C1 segment of cervical spinal cord (tissue), 14 donors: Measurements from ENCODE around the gene FIZ1.
A peak's percentile ranks its signal among the peaks of the same experiment; 100 is the strongest.
"Not testable (repeated sequence)": the region's sequence is repeated elsewhere in the genome, so short reads cannot be mapped to it uniquely, and the experiment has no call there.

ENCODE experiments used
- DNase-seq, 14 donors: peaks; one replicate each; lab custom pipeline; 2025; lab: John Stamatoyannopoulos, UW

FIZ1 gene

GRCh38 chr19:55578761-55579747 lies 20.3 kb downstream of the FIZ1 start:
- no peak for DNase-seq

DNA sequence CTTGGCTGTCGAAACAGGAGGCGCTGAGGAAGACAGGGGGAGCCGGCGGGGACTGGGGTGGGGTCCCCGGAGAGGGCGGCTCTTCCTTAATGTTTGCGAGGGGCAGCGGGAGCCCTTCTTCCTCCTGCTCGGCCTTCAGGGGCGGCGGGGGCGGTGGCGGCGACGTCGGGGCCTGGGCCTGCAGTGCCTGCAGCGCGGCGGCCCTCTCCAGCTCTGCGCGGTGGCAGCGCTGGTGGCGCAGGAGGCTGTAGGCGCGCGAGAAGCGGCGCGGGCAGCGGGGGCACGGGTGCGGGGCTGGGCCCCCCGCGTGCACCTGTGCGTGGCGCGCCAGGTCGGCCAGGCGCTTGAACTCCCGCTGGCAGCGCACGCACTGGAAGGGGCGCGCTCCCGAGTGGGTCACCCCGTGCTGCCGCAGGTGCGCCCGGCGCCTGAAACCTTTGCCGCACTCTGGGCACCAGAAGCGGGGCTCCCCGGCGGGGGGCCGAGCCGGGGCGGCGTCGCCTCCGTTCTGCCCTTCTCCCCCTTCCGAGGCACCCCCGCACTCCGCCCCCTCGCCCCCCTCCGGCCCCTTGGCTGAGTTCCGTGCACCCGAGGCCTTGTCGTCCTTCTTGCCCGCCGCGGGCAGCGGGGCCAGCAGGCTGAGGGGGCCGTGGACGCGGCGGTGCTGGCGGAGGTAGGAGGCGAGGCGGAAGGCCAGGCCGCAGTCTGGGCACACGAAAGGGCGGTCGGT lies 21.1 kb downstream of the FIZ1 start:
- DNase-seq, result no peak

DNA sequence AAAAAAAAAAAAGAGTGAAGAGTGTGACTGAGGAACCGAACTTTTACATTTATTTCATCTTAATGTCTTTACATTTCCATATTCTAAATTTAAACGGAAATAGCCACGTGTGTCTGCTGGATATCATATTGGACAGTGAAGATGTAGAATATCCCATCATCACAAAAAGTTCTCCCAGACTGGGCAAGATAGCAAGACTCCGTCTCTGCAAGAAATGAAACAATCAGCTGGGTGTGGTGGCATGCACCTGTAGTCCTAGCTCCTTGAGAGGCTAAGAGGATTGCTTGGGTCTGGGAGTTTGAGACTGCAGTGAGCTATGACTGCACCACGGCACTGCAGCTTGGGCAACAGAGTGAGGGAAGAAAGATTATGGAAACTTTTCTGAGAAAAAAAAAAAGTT lies 22.6 kb downstream of the FIZ1 start:
- no peak for DNase-seq

DNA sequence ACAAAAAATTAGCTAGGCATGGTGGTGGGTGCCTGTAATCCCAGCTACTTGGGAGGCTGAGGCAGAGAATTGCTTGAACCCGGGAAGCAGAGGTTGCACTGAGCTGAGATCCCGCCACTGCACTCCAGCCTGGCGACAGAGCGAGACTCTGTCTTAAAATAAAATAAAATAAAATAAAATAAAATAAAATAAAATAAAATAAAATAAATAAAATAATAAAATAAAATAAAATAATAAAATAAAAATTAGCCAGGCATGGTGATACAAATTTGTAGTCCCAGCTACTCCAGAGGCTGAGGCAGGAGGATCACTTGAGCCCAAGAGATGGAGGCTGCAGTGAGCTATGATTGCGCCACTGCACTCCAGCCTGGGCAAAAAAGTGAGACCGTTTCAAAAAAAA lies 25.4 kb downstream of the FIZ1 start:
- DNase-seq, result not testable (repeated sequence)

DNA sequence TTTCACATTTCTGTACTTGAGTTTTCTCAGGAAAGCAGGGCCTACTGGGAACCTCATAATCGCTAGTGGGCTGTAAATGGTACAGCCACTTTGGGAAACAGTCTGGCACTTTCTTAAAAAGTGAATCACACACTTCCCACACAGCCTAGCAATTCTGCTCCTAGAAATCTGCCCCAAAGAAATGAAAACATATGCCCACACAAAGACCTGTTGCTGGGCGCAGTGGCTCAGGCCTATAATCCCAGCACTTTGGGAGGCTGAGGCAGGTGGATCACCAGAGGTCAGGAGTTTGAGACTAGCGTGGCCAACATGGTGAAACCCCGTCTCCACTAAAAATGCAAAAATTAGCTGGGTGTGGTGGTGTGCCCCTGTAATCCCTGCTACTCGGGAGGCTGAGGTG lies 29.8 kb downstream of the FIZ1 start:
- not testable (repeated sequence) for DNase-seq

DNA sequence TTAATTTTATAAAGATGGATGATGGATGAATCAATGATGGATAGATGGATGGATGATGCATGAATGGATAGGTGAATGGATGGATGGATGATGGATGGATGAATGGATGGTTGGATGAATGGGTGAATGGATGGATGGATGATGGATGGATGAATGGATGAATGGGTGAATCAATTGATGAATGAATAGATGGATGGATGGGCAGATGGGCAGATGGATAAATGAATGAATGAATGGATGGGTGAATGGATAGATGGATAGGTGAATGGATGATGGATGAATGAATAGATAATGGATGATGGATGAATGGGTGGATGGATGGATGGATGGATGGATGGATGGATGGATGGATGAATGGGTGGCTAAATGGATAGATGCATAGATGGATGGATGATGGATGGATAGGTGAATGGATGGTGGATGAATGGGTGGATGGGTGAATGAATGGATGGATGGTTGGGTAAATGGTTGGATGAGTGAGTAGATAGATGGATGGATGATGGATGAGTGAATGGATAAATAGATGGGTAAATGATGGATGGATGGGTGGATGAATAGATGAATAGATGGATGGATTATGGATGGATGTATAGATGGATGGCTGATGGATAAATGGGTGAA lies 31.5 kb downstream of the FIZ1 start:
- no peak for DNase-seq

DNA sequence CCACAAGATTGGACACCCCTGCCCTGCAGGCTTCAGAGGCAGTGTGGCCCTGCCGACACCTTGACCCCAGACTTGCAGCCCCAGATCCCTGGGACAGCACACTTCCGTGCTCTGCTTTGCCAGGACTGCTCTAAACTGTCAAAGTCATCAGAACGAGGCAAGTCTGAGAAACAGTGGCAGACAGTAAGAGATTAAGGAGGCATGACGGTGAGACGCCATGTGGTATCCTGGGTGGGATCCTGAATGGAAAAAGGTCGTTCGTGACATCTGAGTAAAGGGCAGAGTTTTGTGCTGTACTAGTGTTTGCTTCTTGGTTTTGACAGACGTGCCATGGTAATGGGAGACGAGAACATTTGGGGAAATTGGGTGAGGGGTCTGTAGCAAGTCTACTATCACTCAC lies 32.5 kb downstream of the FIZ1 start:
- no peak for DNase-seq

- peak in 3 of 14 donors; percentile 6 to 93 (median 10) for DNase-seq
Observed at GRCh38 chr19:55563261-55563690, 36.0 kb downstream of the FIZ1 start.

DNA sequence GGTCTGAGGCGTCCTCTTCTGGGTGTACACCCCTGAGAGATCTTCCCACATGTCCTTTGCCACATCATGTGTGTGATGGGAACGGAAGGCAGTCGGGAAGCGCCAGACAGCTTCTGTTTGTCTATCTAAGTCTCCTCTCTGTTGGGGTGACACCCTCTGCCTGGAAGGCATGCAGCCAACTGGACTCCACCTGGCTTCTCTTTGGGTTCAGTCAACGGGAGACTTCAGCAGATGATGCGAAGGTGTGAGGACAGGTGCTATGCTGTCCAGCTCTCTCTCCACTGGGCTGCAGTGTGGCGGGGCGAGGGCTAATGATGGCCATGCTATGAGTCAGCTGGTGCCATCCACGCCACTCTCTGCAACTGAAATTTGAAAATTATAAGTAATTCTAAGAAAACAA lies 39.6 kb downstream of the FIZ1 start:
- peak in 1 of 14 donors; percentile 61 for DNase-seq

GRCh38 chr19:55554741-55555152 lies 44.6 kb downstream of the FIZ1 start:
- DNase-seq, result peak in 1 of 14 donors; percentile 59

DNA sequence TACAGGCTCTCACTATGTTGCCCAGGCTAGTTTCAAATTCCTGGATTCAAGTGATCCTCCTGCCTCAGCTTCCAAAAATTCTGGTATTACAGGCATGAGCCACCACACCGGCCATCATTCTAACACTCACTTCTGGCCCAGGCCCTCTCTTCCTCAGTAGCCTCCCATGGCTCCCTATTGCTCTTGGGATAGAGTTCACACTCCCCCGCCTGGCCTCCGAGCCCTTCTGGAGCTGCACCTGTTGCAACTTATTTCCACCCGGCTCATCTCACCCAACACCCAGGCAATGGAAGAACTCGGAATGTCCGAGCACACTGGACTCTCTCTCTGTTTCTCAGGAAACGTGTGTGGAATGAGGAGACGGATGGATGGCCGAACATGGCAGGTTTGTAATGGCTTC lies 45.0 kb downstream of the FIZ1 start:
- DNase-seq, result peak in 1 of 14 donors; percentile 59

DNA sequence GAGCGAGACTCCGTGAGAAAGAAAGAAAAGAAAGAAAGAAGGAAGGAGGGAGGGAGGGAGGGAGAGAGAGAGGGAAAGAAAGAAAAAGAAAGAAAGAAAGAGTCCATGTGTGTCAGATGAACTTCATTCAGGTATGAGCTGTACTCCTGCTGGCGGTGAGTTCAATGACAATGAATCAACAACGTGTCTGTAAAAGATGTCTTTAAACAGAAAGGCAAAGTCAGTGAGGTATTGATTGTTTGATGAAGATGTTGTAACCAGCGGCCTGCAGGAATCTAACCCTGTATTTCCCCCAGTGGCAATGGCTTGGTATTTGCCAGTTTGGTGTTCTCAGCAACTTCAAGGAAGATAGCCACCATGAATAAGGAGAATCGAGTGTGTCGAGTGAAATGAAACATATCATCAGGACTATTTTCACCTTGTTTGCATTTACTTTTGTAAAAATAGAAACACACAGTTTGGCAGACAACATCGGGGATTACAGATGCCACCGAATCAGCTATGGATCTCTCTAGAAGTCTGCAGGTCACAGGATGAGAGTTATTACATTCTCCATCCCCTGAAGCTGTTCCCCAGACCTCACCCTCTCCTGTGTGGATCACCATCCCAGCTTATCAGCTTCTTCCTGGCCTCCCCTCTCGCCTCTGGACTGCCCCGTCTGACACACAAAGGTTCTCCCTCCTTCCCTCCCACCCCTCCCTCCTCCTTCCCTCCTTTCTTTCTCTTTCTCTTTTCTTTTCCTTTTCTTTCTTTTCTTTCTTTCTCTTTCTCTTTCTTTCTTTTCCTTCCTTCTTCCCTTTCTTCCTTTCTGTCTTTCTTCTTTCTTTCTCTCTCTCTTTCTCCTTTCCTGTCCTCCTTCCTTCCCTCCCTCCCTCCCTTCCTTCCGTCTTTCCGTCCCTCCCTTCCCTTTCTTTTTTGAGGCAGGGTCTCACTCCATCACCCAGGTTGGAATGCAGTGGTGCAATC lies 45.8 kb downstream of the FIZ1 start:
- no peak for DNase-seq

DNA sequence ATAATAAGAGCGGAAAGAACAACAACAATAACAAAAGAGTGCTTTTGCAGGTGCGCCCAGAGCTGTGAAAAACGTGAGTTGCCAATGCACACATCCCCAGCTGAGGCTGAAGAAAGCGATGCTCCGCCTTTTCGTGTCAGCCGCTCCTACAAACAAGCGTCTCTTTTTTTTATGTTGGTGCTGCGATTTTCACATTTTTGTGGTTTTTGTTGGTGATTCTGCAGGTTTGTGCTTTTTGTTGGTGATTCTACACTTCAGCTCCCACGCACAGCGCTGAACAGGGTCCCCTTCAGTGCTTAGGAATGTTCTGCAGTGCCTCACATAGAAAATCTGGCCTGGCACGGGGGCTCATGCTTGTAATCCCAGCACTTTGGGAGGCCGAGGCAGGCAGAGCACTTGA lies 46.7 kb downstream of the FIZ1 start:
- no peak for DNase-seq

- no peak for DNase-seq
Observed at GRCh38 chr19:55552206-55552605, 47.1 kb downstream of the FIZ1 start.

DNA sequence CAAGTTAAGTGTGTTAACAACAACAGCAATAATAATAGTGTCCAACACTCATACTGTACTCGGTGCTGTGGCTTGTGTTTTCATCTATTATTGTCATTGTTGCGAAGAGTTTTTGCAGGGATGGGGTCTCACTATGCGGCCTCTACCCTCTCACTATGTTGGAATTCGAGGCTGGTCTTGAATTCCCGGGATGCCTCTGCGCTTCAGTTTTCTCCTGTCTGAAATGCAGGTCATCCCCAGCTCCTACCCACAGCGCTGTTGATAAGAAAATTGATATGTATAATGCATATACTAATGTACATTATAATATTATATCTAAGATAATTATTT lies 49.0 kb downstream of the FIZ1 start:
- DNase-seq, result peak in 1 of 14 donors; percentile 47

- peak in 1 of 14 donors; percentile 48 for DNase-seq
Observed at GRCh38 chr19:55549500-55550320, 49.6 kb downstream of the FIZ1 start.

DNA sequence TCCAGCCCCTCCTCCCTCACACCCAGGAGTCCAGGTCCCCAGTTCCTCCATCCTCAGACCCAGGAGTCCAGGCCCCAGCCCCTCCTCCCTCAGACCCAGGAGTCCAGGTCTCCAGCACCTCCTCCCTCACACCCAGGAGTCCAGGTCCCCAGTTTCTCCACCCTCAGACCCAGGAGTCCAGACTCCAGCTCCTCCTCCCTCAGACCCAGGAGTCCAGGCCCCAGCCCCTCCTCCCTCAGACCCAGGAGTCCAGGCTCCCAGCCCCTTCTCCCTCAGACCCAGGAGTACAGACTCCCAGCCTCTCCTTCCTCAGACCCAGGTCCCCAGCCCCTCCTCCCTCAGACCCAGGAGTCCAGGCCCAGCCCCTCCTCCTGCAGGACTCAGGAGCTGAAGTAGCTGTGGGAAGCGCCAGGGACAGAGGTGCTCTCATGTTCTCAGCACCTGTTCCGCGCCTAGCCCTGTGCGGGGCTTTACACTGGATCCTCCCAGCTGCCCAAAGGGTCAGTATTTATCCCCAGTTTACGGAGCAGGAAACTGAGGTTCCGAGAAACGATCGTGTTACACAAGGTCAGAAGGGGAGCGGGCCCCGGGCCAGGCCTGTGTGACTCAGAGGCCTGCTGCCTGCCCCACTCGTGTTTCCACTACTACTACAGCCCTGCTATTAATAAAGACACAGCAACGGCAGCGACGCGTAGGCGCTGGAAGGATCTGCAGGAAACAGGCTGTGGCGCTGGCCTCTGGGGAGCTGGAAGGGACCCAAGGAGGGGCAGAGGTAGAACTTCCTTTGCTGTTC lies 52.3 kb downstream of the FIZ1 start:
- DNase-seq, result peak in 5 of 14 donors; percentile 3 to 60 (median 14)

GRCh38 chr19:55546011-55546410 lies 53.3 kb downstream of the FIZ1 start:
- DNase-seq, result no peak

DNA sequence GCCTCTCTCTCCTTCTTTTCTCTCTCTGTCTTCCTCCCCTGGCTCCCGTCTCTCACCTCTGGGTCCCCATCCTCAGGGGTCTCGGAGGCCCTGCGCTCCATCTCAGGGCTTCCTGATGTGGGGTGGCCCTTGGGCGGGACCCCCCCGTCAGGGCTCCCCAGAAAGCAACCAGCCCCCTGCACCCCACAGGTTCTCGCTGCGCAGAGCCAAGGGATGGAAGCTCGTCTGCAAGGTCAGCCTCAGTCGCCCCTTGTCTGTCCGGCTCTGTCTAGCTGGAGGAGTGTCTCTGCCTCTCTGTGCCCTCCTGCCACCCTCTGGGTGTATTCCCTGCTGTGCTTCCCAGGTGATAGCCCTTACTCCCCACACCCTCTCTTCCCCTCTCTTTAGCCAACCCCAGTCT lies 53.9 kb downstream of the FIZ1 start, which contains the start of gene SBK3:
TSS of gene SBK3 (minus strand) at position 101 of the 400 bp plus-strand sequence. CDS start at position 101, 0 bp downstream.
- no peak for DNase-seq
